WTC11 (cell line): Measurements from ENCODE around the gene FHOD3. TPM values are rescaled to one million over a fixed set of nuclear protein-coding genes. Genes with fewer than 3 reads are reported as not detected.

Experiments
- ATAC-seq: fragments of 200-7000 bp; cut with Tn5 transposase; 2 replicates; pipeline ENCODE4 v1.10.0; 2021; ENCODE audit warnings: mild to moderate bottlenecking, moderate library complexity
- CTCF ChIA-PET: fragments of 300-600 bp; sonication (Branson Sonifier 250); formaldehyde crosslinking; loops from one replicate; lab custom pipeline; 2021; ENCODE audit warnings: antibody characterized with exemption; lab: Charles Lee
- POLR2A ChIA-PET: fragments of 350-600 bp; sonication (Branson Sonifier 250); formaldehyde crosslinking; loops from one replicate; lab custom pipeline; 2021; ENCODE audit warnings: antibody characterized with exemption; lab: Charles Lee
- DNase-seq: peaks from one replicate; pipeline ENCODE4 v3.0.0; 2021; ENCODE audit warnings: low spot score
- H3K27ac Mint-ChIP-seq: 2 replicates; pipeline ENCODE4 v1.8.0; 2021; ENCODE audit warnings: mixed read lengths
- H3K27me3 Mint-ChIP-seq: 2 replicates; pipeline ENCODE4 v1.8.0; 2021; ENCODE audit warnings: low read depth, mild to moderate bottlenecking, moderate library complexity, mixed read lengths
- H3K36me3 Mint-ChIP-seq: 2 replicates; pipeline ENCODE4 v1.8.0; 2021; ENCODE audit warnings: mixed read lengths
- H3K4me1 Mint-ChIP-seq: 2 replicates; pipeline ENCODE4 v1.8.0; 2022; ENCODE audit warnings: mixed read lengths
- H3K4me3 Mint-ChIP-seq: 2 replicates; pipeline ENCODE4 v1.8.0; 2021; ENCODE audit warnings: mild to moderate bottlenecking, moderate library complexity, mixed read lengths
- H3K9me3 Mint-ChIP-seq: 2 replicates; pipeline ENCODE4 v1.8.0; 2021; ENCODE audit warnings: mixed read lengths
- AFF4 ChIP-seq: sonication (generic); formaldehyde crosslinking; IDR thresholded peaks from 2 replicates; pipeline ENCODE4 v1.8.1; 2023; ENCODE audit warnings: mild to moderate bottlenecking, missing genetic modification reagents, borderline replicate concordance
- CREB1 ChIP-seq: sonication (generic); formaldehyde crosslinking; IDR thresholded peaks from 2 replicates; pipeline ENCODE4 v1.8.0; 2023; ENCODE audit warnings: mild to moderate bottlenecking, missing genetic modification reagents
- EMX1 ChIP-seq: fragments of 250-450 bp; sonication (Bioruptor Pico); IDR thresholded peaks from 2 replicates; pipeline ENCODE4 v1.8.0; 2021; ENCODE audit warnings: mild to moderate bottlenecking
- IRF1 ChIP-seq: sonication (generic); formaldehyde crosslinking; IDR thresholded peaks from 2 replicates; pipeline ENCODE4 v1.8.0; 2023; ENCODE audit warnings: missing genetic modification reagents
- PREB ChIP-seq: sonication (generic); formaldehyde crosslinking; IDR thresholded peaks from 2 replicates; pipeline ENCODE4 v1.8.1; 2022; ENCODE audit warnings: mild to moderate bottlenecking, missing genetic modification reagents, moderate library complexity, borderline replicate concordance
- STAT6 ChIP-seq: sonication (generic); formaldehyde crosslinking; conservative IDR thresholded peaks from 2 replicates; pipeline ENCODE4 v1.8.1; 2023; ENCODE audit warnings: mild to moderate bottlenecking, low read depth, missing genetic modification reagents, moderate library complexity
- ZMAT4 ChIP-seq: fragments of 250-450 bp; sonication (Bioruptor Pico); IDR thresholded peaks from 2 replicates; pipeline ENCODE4 v1.9.0; 2021; ENCODE audit warnings: mild to moderate bottlenecking
- ZNF416 ChIP-seq: fragments of 250-450 bp; sonication (Bioruptor Pico); IDR thresholded peaks from 2 replicates; pipeline ENCODE4 v1.9.0; 2021; ENCODE audit warnings: mild to moderate bottlenecking, inconsistent platforms
- total RNA-seq: library from RNA; stranded (reverse); gene quantifications from 3 replicates; pipeline ENCODE4 v1.2.3, GENCODE V29; 2021

FHOD3 gene
- total RNA-seq, 1 experiment from 2014 or later: 3.8 TPM

GRCh38 chr18:36518839-36519238 is 221.3 kb downstream of the FHOD3 start:
- 0 out of 2 replicates have a peak, but pooled peaks cover 7% of the 10 kb centered on the region for H3K9me3 Mint-ChIP-seq
- ATAC-seq (no peak), DNase-seq (no peak)
- ChIA-PET CTCF (interaction anchor here (0.5 kb wide), 1 partner anchor 494 kb away, joined by 4 read pairs; no protein-coding TSS in a partner anchor), POLR2A (no interaction called here)
- H3K4me3 Mint-ChIP-seq: no peak overlapping the region
- TF ChIP-seq AFF4 (CRISPR knock-in tag) (no peak), EMX1 (CRISPR knock-in tag) (no peak)
- H3K27me3 Mint-ChIP-seq: no peaks in the 10 kb centered on the region
- H3K27ac Mint-ChIP-seq: peak overlapping the region; percentile 50; the same call in 1 of the 2 replicates
- no peaks in the 10 kb centered on the region for H3K36me3 Mint-ChIP-seq
- peaks cover 33% of the 10 kb centered on the region for H3K4me1 Mint-ChIP-seq

GRCh38 chr18:36519358-36519757 is 221.8 kb downstream of the FHOD3 start:
- no peak for DNase-seq
- Mint-ChIP-seq H3K4me3 (no peak overlapping the region), H3K9me3 (0 out of 2 replicates have a peak, but pooled peaks cover 7% of the 10 kb centered on the region), H3K36me3 (no peaks in the 10 kb centered on the region), H3K27me3 (no peaks in the 10 kb centered on the region), H3K27ac (no peak overlapping the region), H3K4me1 (peaks cover 33% of the 10 kb centered on the region)
- ChIA-PET POLR2A (no interaction called here), CTCF (interaction anchor here (0.5 to 0.8 kb wide), 2 partner anchors 15 to 495 kb away, joined by 3 to 4 read pairs; no protein-coding TSS in a partner anchor)
- ATAC-seq: no peak
- TF ChIP-seq ZMAT4 (CRISPR knock-in tag): no peak
- no peak for TF ChIP-seq IRF1 (CRISPR knock-in tag)
- no peak for TF ChIP-seq STAT6 (CRISPR knock-in tag)
- TF ChIP-seq ZNF416 (CRISPR knock-in tag): no peak
- no peak for TF ChIP-seq CREB1 (CRISPR knock-in tag)
- TF ChIP-seq AFF4 (CRISPR knock-in tag): no peak
- TF ChIP-seq PREB (CRISPR knock-in tag): no peak
- TF ChIP-seq, all 79 proteins: peak for 0
